HG03175 (cell line): ENCODE data around the gene LRWD1.
"Not testable (repeated sequence)": the region's sequence is repeated elsewhere in the genome, so short reads cannot be mapped to it uniquely, and the experiment has no call there.

ENCODE experiments used
- ATAC-seq: cut with Tn5 transposase; IDR thresholded peaks from one replicate; pipeline ENCODE4 v1.9.1; 2021; ENCODE audit warnings: mild to moderate bottlenecking, moderate library complexity; ENCODE audit not compliant: unreplicated experiment

Gene LRWD1

DNA sequence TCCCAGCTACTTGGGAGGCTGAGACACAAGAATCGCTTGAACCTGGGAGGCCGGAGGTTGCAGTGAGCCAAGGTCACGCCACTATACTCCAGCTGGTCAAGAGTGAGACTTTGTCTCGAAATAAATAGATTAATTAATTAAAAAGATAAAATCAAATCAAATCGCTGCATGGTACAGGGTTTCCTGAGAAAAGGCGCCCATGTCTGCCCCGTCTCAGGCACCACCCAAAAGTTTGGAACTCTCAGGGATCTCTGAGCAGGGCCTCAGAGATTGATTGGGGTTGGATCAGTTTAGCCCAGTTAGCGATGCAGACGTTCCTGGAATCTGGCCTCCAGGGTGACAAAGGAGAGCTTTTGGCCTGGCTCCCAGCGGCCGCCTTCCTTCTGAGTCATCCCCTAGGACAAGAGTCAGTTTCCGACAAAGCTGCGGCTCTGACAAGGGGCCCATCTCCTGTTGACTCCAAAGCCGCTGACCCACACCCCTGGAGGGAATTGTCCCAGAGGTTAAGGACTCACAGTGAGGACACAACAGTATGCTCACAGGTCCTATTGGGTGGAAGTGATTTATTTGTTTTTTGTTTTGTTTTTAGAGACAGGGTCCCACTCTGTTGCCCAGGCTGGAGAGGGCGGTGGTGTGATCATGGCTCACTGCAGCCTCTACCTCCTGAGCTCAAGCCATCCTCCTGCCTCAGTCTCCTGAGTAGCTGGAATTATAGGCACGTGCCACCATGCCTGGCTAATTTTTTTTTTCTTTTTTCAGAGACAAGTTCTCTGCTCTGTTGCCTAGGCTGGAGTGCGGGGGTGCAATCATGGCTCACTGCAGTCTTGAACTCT, 24.6 kb upstream of the LRWD1 start:
- no peak for ATAC-seq

DNA sequence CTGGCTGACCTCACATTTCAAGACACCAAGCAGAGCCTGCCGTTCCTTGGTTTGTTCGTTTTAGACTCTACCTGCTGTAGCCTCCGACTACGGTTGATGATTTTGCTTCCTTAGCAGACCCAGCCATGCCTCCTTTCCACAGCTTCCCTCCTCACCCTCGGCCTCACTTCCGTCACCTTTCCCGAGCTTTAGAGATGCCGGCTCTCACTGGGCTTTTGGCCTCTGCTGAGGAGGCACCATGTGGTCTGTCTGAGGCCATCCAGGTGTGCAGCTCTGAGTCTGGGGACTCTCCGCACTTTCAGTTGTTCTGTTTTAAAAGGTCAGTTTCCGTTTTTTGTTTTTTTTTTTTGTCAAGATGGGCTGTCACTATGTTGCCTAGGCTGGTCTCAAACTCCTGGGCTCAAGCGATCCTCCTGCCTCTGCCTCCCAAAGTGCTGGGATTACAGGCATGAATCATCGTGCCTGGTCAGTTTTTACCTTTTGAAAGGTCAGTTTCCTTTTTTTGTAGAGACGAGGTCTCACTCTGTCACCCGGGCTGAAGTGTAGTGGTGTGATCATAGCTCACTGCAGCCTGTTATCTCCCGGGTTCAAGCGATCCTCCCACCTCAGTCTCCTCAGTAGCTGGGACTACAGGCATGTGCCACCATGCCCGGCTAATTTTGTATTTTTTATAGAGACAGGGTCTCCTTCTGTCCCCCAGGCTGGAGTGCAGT, 19.7 kb upstream of the LRWD1 start:
- ATAC-seq, result peak; percentile 49

DNA sequence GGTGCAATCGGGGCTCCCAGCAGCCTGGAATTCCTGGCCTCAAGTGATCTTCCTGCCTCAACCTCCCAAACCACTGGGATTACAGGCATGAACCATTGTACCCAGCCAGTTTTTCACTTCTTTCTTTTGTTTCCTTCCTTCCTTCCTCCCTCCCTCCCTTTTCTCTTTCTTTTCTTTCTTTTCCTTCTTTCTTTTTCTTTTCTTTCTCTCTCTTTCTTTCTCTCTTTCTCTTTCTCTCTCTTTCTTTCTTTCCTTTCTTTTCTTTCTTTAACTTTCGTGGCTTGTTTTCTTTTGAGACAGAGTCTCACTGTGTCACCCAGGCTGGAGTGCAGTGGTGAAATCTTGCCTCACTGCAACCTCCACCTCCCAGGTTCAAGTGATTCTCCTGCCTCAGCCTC, 19.1 kb upstream of the LRWD1 start:
- no peak for ATAC-seq

DNA sequence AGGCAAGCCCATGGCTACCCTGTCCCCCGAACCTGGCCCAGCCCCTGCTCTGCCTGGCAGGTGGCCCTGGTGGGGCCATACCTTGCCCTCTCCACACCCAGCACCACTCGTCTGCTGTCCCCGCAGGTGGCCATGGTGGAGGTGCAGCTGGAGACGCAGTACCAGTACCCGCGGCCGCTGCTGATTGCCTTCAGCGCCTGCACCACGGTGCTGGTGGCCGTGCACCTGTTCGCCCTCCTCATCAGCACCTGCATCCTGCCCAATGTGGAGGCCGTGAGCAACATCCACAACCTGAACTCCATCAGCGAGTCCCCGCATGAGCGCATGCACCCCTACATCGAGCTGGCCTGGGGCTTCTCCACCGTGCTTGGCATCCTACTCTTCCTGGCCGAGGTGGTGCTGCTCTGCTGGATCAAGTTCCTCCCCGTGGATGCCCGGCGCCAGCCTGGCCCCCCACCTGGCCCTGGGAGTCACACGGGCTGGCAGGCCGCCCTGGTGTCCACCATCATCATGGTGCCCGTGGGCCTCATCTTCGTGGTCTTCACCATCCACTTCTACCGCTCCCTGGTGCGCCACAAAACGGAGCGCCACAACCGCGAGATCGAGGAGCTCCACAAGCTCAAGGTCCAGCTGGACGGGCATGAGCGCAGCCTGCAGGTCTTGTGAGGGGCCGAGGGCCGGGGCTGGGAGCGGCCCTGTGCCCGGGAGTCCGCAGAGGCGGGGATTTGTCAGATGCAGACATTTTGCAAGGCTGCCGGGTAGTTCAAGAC, 18.2 kb upstream of the LRWD1 start:
- no peak for ATAC-seq

DNA sequence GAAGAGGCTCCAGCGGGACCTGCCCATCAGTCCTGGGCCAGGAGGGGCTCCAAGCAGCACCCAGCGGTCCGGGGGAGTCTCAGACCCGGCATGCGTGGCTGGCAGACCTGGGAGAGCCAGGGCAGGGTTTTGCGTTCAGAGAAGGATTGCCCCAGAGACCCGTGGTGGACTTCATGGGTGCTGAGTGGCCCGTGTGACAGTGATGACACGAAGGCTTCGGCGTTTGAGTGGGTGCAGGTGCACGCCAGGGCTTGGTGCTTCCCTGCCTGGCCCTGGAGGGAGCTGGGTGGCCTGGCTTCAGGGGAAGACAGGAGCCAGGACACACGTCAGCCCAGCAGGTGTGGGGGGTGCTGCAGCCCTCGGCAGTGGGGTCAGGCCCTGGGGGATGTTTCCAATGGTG, 17.5 kb upstream of the LRWD1 start:
- no peak for ATAC-seq

DNA sequence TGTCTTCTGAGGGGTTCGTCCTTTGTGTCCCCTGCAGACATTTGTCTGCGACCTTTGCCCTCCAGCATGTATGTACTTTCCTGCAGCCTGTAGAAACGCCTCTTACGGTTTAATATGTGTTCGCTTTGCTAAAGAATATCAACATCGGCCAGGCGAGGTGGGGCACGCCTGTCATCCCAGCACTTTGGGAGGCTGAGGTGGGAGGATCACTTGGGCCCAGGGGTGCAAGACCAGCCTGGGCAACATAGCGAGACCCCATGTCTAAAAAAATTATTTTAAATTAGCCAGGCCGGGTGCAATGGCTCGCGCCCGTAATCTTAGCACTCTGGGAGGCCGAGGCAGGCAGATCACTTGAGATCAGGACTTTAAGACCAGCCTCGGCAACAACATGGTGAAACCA, 15.6 kb upstream of the LRWD1 start:
- no peak for ATAC-seq

DNA sequence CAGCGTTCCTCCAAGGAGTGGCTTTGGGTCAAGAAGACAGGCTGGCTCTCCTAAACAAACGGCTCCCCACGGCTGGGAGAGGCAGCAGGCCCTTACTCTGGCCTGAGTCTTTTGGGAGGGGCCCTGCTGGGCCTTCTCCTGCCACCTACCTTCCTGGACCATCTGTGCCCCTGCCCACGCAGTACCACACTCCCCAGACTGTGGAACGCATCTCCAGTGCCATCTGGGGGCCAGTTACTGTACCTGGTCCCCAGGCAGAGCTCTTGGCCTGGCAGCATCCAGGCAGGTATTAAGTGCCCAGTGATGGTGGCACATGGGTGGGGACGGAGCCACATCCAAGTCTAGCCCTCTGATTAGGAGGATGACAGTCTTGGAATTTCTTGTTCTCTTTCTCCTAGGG, 14.5 kb upstream of the LRWD1 start:
- ATAC-seq, result no peak

DNA sequence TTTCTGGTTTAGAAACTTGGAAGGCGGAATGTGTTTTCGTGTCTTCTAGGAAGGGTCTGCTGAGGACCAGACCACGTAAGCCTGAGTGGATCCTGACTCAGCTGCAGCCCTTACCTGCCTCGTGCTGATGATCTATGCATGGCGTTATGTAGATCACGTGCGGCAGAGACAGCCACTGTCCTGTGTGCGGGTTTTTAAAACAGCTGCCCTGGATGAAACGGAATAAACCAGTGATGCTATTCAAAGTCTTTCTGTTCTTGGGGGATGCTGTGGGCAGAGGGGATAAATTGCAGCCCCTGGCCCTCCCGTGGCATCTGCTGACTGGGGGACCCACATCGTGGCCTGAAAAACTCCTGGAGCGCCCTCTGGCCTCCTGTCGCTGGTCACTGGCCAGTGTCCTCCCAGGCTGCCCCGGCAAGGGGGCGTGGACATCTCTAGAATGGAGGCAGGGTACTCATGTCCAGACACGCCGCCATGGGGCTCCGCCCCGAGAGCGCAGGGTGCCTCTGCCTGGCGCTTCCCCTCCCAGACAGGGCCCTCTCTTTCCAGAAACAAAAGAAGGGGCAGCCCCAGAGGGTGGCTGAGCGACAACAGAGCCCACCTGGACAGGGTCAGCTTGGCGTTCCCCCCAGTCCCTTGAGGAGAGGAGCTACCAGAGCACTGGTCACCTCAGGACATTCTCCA, 13.3 kb upstream of the LRWD1 start:
- no peak for ATAC-seq

DNA sequence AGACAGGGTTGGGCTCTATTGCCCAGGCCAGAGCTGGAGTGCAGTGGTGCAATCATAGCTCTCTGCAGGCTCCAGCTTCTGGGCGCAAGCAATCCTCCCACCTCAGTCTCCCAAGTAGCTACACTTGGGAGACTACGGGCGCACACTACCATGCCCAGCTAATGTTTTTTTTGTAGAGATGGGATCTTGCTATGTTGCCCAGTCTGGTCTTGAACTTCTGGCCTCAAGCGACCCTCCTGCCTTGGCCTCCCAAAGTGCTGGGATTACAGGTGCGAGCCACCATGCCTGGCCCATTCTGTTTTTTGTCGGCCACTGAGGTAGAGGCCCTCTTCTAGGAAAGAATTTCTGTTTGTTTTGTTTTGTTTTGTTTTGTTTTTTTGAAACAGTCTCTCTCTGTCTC, 12.3 kb upstream of the LRWD1 start:
- no peak for ATAC-seq

DNA sequence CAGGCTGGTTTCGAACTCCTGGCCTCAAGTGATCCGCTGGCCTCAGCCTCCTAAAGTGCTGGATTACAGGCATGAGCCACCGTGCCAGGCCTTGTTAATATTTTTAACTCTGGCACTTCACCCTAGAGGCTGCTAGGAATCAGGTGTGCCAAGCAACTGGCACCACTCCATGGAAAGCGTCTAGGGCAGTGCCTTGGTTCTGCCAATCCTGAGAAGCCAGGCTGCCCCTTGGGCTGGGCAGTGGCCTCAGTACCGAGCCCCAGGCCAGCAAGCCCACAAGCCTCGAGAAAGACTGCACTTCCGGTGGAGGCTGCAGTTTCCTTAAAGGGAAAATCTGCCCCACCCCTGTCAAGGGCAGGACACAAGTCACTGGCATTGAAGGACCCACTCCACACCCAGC, 11.5 kb upstream of the LRWD1 start:
- ATAC-seq, result no peak

DNA sequence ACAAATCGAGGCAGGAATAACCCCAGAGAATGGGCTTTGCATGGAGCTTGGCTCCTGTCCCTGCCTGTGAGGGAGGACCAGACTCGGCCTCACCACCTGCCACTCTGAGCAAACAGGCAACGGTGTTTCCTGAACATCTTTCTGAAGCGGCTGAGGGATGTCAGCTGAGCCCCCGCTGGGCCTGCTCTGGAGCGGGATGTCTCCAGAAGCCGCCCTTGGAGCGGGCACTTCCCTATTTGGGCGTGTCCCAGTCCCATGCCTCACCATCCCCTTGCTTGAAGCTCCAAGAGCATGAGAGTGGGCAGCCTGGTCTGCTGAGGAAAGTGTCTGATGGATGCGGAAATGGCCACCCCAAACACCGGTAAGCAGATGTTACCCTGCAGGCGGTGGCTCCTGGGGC, 10.3 kb upstream of the LRWD1 start:
- no peak for ATAC-seq

DNA sequence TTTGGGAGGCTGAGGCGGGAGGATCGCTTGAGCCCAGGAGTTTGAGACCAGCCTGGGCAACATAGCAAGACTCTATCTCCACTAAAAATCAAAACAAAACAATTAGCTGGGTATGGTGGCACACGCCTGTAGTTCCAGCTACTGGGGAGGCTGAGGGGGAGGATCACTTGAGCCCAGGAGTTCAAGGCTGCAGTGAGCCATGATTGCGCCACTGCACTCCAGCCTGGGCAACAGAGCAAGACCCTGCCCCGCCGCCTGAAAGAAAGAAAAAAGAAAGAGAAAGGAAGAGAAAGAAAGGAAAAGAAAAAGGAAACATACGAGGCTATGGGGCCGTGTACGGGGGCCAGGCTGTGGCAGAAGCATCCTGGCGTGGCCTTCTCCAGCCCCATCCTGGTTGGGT, 9.9 kb upstream of the LRWD1 start:
- ATAC-seq, result not testable (repeated sequence)

DNA sequence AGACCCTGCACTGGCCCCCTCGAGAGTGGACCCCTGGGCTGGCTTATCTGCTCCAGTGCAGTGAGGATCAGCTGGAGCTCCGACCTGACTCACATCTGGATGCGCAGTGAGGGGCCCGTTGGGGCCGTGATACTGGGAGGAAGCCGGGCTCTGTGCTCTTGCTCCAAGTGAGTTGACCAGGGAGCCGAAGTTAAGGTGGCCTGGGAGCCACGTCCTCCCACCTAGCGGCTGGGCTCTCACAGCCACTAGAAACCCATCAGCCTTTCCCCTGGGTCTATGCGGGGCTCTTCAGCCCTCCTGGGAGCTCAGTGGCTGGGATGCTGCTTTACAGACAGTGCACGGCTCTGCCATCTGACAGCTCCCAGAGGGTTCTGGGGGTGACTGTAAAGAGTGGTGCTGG, 9.2 kb upstream of the LRWD1 start:
- ATAC-seq, result no peak

DNA sequence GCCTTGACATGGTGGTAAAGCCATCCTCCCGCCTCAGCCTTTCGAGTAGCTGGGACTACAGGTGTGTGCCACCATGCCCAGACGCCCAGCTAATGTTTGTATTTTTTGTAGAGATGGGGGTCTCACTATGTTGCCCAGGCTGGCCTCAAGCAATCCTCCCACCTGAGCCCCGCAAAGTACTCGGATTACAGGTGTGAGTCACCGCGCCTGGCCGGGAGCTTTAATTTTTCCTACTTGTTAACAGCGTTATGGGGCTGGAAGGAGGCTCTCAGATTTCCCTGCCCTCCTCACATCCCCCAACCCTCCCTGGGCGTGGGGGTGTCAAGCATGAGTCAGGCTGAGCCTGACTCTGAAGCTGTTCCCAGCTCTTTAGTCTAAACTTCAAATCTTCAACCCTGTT, 8.5 kb upstream of the LRWD1 start:
- ATAC-seq, result no peak

DNA sequence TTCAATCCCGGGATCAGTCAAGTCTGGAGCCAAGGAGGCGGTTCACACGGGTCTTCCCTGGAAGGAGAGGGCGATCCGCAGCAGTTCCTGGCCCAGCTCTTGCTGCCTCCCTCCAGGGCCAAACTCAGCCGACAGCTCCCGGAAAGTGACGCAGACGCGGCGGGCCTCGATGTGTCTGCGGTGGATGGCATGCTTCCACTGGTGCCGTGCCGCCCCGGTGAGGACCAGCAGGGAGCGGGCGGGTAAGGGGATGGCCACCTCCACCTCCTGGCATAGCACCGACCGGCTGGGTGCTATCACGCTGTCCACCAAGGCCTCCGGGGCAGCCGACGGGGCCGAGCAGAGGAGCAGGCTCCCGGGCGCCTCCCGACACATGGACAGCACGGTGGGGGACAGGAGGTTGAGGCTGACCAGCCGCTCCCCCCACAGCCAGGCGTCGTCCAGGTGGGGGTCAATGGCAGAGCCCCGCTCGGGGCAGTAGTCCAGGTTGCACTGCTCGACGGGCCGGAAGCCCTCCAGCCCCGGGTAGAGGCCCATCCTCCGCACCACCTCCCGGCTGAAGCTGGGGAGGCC, 7.3 kb upstream of the LRWD1 start:
- no peak for ATAC-seq

DNA sequence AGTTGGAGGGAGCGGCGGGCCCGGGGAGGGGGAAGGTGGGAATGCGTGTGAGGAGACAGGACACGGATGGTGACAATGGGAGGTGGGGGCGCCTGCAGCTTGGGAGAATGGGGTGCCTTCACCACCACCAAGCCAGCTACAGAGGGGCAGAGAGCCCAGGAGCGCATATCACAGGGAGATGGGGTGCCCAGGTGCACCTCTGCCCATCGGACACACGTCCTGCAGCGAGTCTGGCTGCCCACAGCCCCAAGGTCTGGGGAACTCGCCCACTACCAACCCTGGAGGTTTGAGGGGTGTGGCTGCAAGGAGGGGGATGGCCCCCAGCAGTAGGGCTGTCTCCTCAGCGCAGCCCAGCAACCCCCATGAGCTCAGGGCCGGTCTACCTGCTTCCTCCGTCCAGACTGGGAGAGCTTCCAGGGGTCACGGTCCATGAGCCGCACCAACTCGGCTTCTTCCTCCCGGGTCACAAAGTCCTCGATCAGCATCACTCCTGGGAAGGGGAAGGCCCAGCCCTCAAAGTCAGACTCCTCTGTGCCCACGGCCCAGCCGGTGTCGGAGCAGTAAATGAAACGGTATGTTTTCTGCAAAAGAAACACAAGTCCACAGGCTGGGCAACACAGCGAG, 5.5 kb upstream of the LRWD1 start:
- ATAC-seq, result no peak

DNA sequence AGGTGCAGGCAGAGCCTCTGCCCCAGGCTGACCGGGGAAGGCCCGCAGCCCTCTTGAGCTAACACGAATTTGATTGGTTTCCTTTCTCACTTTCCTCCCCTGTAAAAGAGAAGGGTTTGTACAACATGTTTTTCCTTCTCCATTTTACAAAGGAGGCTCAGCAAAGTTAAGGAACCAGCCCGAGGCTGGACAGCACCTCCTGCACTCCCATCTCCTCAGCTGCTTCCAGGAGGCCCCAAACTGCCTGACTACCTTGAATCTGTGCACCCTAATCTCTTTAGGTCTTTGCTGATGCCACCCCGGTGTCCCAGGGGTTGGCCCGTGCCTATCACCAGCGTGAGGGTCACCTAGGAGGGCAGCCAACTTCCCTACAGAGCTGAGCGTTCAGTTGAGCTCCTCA, 4.3 kb upstream of the LRWD1 start:
- ATAC-seq, result no peak

DNA sequence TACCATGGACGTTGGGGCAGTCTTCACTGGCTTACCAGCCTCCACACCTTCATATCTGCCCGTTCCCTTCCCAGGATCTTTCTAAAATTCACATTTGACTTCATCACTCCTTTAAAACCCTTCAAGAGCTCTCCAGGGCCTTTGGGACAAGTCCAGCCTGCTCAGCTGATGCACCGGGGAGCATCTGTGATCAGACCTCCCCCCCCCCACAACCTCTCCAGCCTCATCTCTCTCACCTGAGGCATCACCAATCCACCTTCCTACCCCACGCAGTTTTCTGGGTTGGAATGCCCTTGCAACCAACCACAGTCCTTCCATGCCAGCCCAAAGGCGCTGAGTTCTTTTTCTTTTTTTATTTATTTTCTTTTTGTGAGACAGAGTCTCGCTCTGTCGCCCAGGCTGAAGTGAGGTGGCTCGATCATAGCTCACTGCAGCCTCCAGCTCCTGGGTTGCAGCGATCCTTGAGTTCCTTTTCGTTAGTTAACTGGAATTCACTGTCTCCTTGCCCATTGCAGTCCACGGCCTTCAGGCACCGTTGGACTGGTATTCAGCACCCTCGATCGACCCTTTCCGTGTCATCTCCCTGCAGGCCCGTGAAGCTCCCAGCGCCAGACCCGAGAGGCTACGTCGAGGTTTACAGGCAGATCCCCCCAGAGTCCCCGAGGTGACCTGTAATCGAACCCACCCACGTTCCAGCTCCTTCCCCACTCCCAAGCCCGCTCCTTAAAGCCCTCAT, 775 bp upstream of the LRWD1 start:
- no peak for ATAC-seq

DNA sequence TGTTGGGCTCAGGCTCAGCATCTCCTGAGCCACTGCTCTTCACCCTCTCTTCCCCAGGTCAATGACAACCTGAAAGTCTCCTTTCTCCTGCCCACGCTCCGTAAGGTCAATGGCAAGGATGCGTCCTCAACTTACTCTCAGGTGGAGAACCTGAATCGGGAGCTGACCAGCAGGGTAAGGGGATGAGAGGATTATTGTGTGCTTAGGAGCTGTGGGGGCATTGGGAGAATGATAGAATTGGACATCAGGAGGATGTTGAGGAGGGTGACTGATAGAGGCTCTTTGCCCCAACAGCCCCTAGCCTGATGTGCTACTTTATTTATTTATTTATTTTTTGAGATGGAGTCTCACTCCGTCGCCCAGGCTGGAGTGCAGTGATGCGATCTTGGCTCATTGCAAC, 1.3 kb downstream of the LRWD1 start:
- ATAC-seq, result no peak
